Adrenal gland (tissue), 12 donors: ENCODE data around the gene ALG6. TPM values are rescaled to one million over a fixed set of nuclear protein-coding genes. Genes with fewer than 3 reads are reported as not detected.

Source experiments
- DNase-seq, 7 donors: peaks; one replicate each; pipeline ENCODE4 v3.0.0-alpha.2; 2019 to 2020
- H3K27ac ChIP-seq, 5 donors: fragments of 200-600 bp; sonication (generic) in 4 of 5; 1 replicate in 3 of 5; 2 replicates in 2 of 5; pipeline versions ENCODE4 v1.5.1 to v1.8.0; 2016 to 2020; ENCODE audit warnings: mild to moderate bottlenecking in 1 of 5
- H3K27me3 ChIP-seq: fragments of 200-600 bp; 2 replicates; pipeline ENCODE4 v1.8.0; 2021
- H3K36me3 ChIP-seq, 2 donors: fragments of 200-600 bp; replicated peaks in 1 of 2; 1 replicate in 1 of 2; 2 replicates in 1 of 2; pipeline versions ENCODE4 v1.5.1 to v1.8.0; 2018 to 2022
- H3K4me1 ChIP-seq, 2 donors: fragments of 200-600 bp; replicated peaks in 1 of 2; 1 replicate in 1 of 2; 2 replicates in 1 of 2; pipeline versions ENCODE4 v1.5.1 to v1.8.0; 2018 to 2021
- H3K4me3 ChIP-seq, 4 donors: fragments of 200-600 bp; sonication (generic) in 3 of 4; one replicate each; pipeline ENCODE4 v1.5.1; 2016 to 2018
- H3K9me3 ChIP-seq, 3 donors: fragments of 200-600 bp; sonication (generic) in 1 of 3; replicated peaks in 1 of 3; 1 replicate in 2 of 3; 2 replicates in 1 of 3; pipeline versions ENCODE4 v1.5.1 to v1.8.0; 2016 to 2021
- POLR2A ChIP-seq, 2 donors: fragments of 450-650 bp; IDR thresholded peaks; one replicate each; pipeline ENCODE4 v1.6.1; 2017; ENCODE audit warnings: antibody characterized with exemption in 2 of 2, mild to moderate bottlenecking in 2 of 2, moderate library complexity in 1 of 2
- WGBS, 4 donors: extraction: QIAGEN DNeasy Blood & Tissue Kit in 2 of 4; methylation state at CpG; one replicate each; pipeline versions ENCODE4 v1.1.5 to v1.1.7; 2013 to 2017; 5-methylcytosine and 5-hydroxymethylcytosine counted together
- intact Hi-C, 2 donors: fragments of 100-400 bp; cut with DNase I; formaldehyde crosslinking; loops; one replicate each; pipeline versions ENCODE4 v1.14.1 to v1.15.0; 2022 to 2023
- polyA plus RNA-seq, 3 donors: library from polyadenylated mRNA; stranded (reverse); fragments of 200-250 nt in 2 of 3; fragments of 350-450 nt in 1 of 3; fragmentation: Illumina TruSeq in 1 of 3; extraction: RNeasy Lipid Tissue Mini Kit (QIAGEN cat#74804) in 1 of 3; gene quantifications; one replicate each; pipeline ENCODE4 v1.2.3, GENCODE V29; 2013 to 2014
- total RNA-seq, 9 donors: library from RNA; depleted of rRNA in 4 of 9; stranded (reverse); fragments of >200 nt in 4 of 9; fragments of 120-200 nt in 1 of 9; fragmentation: NEBNext Ultra II Directional in 1 of 9; extraction: Animal tissue kit (Norgen Biotek cat#: 25700) in 1 of 9; gene quantifications; one replicate each; pipeline versions ENCODE4 v1.1.0 to v1.2.4, GENCODE V29; 2013 to 2023
- TF ChIP-seq, protein P1 (sequence below), 6 experiments: fragments of 450-650 bp in 4 of 6; fragments of 200-600 bp in 2 of 6; sonication (generic) in 1 of 6; IDR thresholded peaks; 1 replicate in 5 of 6; 2 replicates in 1 of 6; pipeline versions ENCODE4 v1.5.1 to v1.8.0; 2016 to 2021; ENCODE audit warnings: antibody characterized with exemption in 6 of 6, mild to moderate bottlenecking in 2 of 6, moderate library complexity in 1 of 6
- donor health status: healthy with polysubstance abuse.
- donor health status: Bipolar disorder and iron deficiency.
- donor health status: DM: yes; HTN: yes; CAD: no.
- donor health status: DM: no; HTN: no; CAD: no.
- donor health status: DM: no; HTN: no; CAD: no.
- donor health status: DM: yes; HTN: yes; CAD: no.

Gene ALG6
- total and polyA plus RNA-seq, 12 donors: 7.8 to 29.3 (median 12.0) TPM

DNA sequence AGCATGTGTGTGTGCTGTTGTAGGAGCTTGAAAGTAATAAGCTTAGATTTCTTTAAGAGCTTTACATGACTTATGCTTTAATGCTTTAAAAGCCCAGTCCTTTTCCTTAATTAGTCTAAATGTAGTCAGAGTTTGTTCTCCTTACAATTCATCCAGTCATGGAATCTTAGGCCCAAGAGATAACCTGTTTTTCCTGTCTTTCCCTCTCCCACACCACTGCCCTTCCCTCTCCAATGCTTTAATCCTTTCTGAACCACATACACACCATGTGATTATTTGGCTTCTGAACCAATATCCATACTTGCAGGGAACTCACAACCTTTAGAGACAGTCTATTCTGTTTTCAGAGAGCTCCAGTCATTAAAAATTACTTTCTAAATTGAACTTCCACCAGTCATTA lies 37.6 kb downstream of the ALG6 start:
- TF ChIP-seq, protein P1, sequence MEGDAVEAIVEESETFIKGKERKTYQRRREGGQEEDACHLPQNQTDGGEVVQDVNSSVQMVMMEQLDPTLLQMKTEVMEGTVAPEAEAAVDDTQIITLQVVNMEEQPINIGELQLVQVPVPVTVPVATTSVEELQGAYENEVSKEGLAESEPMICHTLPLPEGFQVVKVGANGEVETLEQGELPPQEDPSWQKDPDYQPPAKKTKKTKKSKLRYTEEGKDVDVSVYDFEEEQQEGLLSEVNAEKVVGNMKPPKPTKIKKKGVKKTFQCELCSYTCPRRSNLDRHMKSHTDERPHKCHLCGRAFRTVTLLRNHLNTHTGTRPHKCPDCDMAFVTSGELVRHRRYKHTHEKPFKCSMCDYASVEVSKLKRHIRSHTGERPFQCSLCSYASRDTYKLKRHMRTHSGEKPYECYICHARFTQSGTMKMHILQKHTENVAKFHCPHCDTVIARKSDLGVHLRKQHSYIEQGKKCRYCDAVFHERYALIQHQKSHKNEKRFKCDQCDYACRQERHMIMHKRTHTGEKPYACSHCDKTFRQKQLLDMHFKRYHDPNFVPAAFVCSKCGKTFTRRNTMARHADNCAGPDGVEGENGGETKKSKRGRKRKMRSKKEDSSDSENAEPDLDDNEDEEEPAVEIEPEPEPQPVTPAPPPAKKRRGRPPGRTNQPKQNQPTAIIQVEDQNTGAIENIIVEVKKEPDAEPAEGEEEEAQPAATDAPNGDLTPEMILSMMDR (IDR thresholded peaks at IDR 0.05): no peak
- no peak for TF ChIP-seq POLR2A (IDR thresholded peaks at IDR 0.05)
- no peak overlapping the region for H3K4me3 ChIP-seq
- H3K4me1 ChIP-seq: no peaks in the 10 kb centered on the region
- H3K27me3 ChIP-seq: no peaks in the 10 kb centered on the region
- H3K9me3 ChIP-seq: no peaks in the 10 kb centered on the region
- H3K36me3 ChIP-seq: peaks cover 0 to 3% of the 10 kb centered on the region in 2 donors
- DNase-seq: no peak
- no peak overlapping the region for H3K27ac ChIP-seq
- intact Hi-C loops: no loop called here

DNA sequence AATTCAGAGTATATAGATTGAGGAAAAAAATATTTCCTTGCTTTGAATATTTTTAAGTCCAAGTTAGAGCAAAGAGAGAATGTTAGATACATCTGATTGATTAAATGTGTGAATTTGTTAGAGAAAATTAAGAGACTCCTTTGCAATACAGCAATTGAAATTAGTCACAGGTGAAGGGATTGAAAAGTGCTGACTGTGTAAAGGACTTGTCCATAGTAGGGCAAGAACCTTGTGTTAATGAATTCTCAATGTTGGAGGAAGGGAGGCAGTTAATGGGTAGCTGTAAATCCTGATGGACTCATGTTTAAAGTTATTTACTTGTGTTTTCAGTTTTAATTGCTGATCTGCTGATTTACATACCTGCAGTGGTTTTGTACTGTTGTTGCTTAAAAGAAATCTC lies 38.6 kb downstream of the ALG6 start:
- no peak for TF ChIP-seq POLR2A (IDR thresholded peaks at IDR 0.05)
- TF ChIP-seq, protein P1 (IDR thresholded peaks at IDR 0.05): no peak

DNA sequence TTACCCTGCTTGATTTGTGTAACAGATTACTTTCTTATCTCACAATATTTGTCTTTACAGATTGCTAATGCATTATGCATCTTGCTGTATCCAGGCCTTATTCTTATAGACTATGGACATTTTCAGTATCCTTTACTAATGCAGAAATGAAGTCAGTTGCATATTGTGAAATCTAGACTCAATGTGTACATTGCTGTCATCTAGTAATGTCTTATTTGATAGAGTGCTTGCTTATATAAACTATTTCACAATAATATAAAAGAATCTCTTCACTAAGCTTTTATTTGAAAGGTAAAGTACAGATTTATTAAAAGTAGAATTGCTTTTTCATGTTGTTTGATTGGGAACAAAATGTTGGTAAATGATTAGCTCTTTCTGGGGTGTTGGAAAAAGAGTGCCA lies 39.6 kb downstream of the ALG6 start:
- H3K36me3 ChIP-seq: peaks cover 0 to 3% of the 10 kb centered on the region in 2 donors
- no peak overlapping the region for H3K4me3 ChIP-seq
- no peak overlapping the region for H3K27ac ChIP-seq
- no peak for DNase-seq
- TF ChIP-seq, protein P1 (IDR thresholded peaks at IDR 0.05): no peak
- no peak for TF ChIP-seq POLR2A (IDR thresholded peaks at IDR 0.05)
- no peaks in the 10 kb centered on the region for H3K9me3 ChIP-seq
- no peaks in the 10 kb centered on the region for H3K27me3 ChIP-seq
- intact Hi-C loops: no loop called here
- H3K4me1 ChIP-seq: no peaks in the 10 kb centered on the region

More for the DNA sequence above, 38.6 kb downstream of the ALG6 start:
- Histone ChIP-seq H3K4me1 (no peaks in the 10 kb centered on the region), H3K27ac (no peak overlapping the region), H3K27me3 (no peaks in the 10 kb centered on the region), H3K9me3 (no peaks in the 10 kb centered on the region), H3K36me3 (peaks cover 0 to 3% of the 10 kb centered on the region in 2 donors), H3K4me3 (no peak overlapping the region)
- intact Hi-C loops: no loop called here
- DNase-seq: no peak

DNA sequence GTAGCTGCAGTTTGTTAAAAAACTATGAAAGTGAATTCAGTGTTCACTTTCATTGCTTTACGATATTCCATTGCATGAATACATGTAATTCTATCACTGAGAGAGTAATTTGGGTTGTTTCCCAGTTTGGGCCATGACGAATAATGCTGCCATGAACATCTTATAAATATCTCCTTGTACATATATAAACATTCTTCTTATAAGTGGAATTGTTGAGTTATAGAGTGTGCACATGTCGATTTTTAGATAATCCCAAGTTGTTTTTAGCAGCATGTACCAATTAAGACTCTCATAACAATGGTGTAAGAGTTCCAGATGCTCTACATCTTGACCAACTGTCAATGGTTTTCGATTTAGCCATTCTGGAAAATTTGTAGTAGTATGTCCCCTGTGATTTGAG lies 40.9 kb downstream of the ALG6 start:
- Histone ChIP-seq H3K27me3 (no peaks in the 10 kb centered on the region), H3K9me3 (no peaks in the 10 kb centered on the region), H3K4me3 (no peak overlapping the region), H3K4me1 (no peaks in the 10 kb centered on the region), H3K36me3 (peaks cover 0 to 3% of the 10 kb centered on the region in 2 donors), H3K27ac (no peak overlapping the region)
- no peak for DNase-seq
- intact Hi-C loops: no loop called here
- 87 to 95% (median 92%) methylated on average over 4 of the region's 4 CpGs for WGBS, 4 donors
- TF ChIP-seq POLR2A (IDR thresholded peaks at IDR 0.05): no peak
- TF ChIP-seq, protein P1 (IDR thresholded peaks at IDR 0.05): no peak
